Measurements from ENCODE around the gene FRAT2. TPM values are rescaled to one million over a fixed set of nuclear protein-coding genes. Genes with fewer than 3 reads are reported as not detected.
"Not testable (repeated sequence)": the region's sequence is repeated elsewhere in the genome, so short reads cannot be mapped to it uniquely, and the experiment has no call there.

Gene FRAT2
- polyA plus RNA-seq, 3 donors = 13.1 to 14.1 (median 14.0) TPM

- DNase-seq = no peak
Observed at GRCh38 chr10:97297556-97298222, 36.8 kb downstream of the FRAT2 start.

GRCh38 chr10:97292862-97293198 lies 41.7 kb downstream of the FRAT2 start:
- DNase-seq = no peak

GRCh38 chr10:97292097-97292861 lies 42.2 kb downstream of the FRAT2 start, which contains the start of gene ARHGAP19:
TSS of gene ARHGAP19 (minus strand) at chr10:97292637. CDS start at chr10:97292627, 10 bp downstream.
- peak; percentile 99 for DNase-seq

- no peak for DNase-seq
Observed at GRCh38 chr10:97291357-97292096, 43.0 kb downstream of the FRAT2 start.

- not testable (repeated sequence) for DNase-seq
Observed at GRCh38 chr10:97290576-97291356, 43.8 kb downstream of the FRAT2 start.

- DNase-seq = not testable (repeated sequence)
Observed at GRCh38 chr10:97290076-97290475, 44.5 kb downstream of the FRAT2 start.

Other genes starting within 250 kb of the FRAT2 start
- 1 to 10 TPM; 6.7 to 8.3 (median 7.9) TPM for gene SLIT1, start 148.8 kb downstream of the FRAT2 start, polyA plus RNA-seq (ENCODE audit: insufficient read length in 3 of 3)
- 10 to 100 TPM; 27.6 to 28.7 (median 28.2) TPM for gene ARHGAP19, start 42.1 kb downstream of the FRAT2 start, polyA plus RNA-seq (ENCODE audit: insufficient read length in 3 of 3)
- 1 to 10 TPM; 3.8 to 5.2 (median 4.3) TPM for gene FRAT1, start 15.5 kb downstream of the FRAT2 start, polyA plus RNA-seq (ENCODE audit: insufficient read length in 3 of 3)
- gene RRP12, start 66.6 kb upstream of the FRAT2 start, polyA plus RNA-seq (ENCODE audit: insufficient read length in 3 of 3) = 10 to 100 TPM; 26.3 to 34.6 (median 26.7) TPM
- 100 to 1,000 TPM; 164 to 200 (median 193) TPM for gene PGAM1, start 91.5 kb upstream of the FRAT2 start, polyA plus RNA-seq (ENCODE audit: insufficient read length in 3 of 3)
- 10 to 100 TPM; 32.0 to 43.3 (median 39.7) TPM for gene EXOSC1, start 111.3 kb upstream of the FRAT2 start, polyA plus RNA-seq (ENCODE audit: insufficient read length in 3 of 3)
- gene ZDHHC16, start 111.4 kb upstream of the FRAT2 start, polyA plus RNA-seq (ENCODE audit: insufficient read length in 3 of 3) = 10 to 100 TPM; 40.5 to 43.1 (median 40.7) TPM
- 100 to 1,000 TPM in 2 of 3 donors, 10 to 100 TPM in 1; 94.4 to 108 (median 106) TPM for gene MMS19, start 163.7 kb upstream of the FRAT2 start, polyA plus RNA-seq (ENCODE audit: insufficient read length in 3 of 3)
- 10 to 100 TPM in 2 of 3 donors, 1 to 10 TPM in 1; 9.2 to 12.5 (median 11.3) TPM for gene UBTD1, start 164.2 kb upstream of the FRAT2 start, polyA plus RNA-seq (ENCODE audit: insufficient read length in 3 of 3)
- gene ANKRD2, start 238.1 kb upstream of the FRAT2 start, polyA plus RNA-seq (ENCODE audit: insufficient read length in 3 of 3) = under 1 TPM; 0.39 to 0.50 (median 0.49) TPM
- gene HOGA1, start 249.7 kb upstream of the FRAT2 start, polyA plus RNA-seq (ENCODE audit: insufficient read length in 3 of 3) = 10 to 100 TPM; 48.5 to 70.8 (median 69.1) TPM